Thoracic aorta (tissue), 2 donors: ENCODE results near the gene DHRS4L2. TPM values are rescaled to one million over a fixed set of nuclear protein-coding genes. Genes with fewer than 3 reads are reported as not detected.
"Not testable (repeated sequence)": the region's sequence is repeated elsewhere in the genome, so short reads cannot be mapped to it uniquely, and the experiment has no call there.

Experiments
- ATAC-seq: fragments of 150-250 bp; one replicate; pipeline ENCODE4 v1.8.0; 2017; ENCODE audit warnings: low read depth; ENCODE audit not compliant: insufficient number of reproducible peaks, low FRiP score
- DNase-seq: peaks from one replicate; pipeline ENCODE4 v3.0.0-alpha.2; 2020; ENCODE audit warnings: low spot score
- H3K27ac ChIP-seq, 2 donors: fragments of 200-600 bp; sonication (generic); 1 replicate in 1 of 2; 2 replicates in 1 of 2; pipeline ENCODE4 v1.5.1; 2016; ENCODE audit warnings: mild to moderate bottlenecking in 2 of 2, moderate library complexity in 2 of 2
- H3K27me3 ChIP-seq: fragments of 200-600 bp; sonication (generic); replicated peaks from 2 replicates; pipeline ENCODE4 v1.6.0; 2016; ENCODE audit warnings: mild to moderate bottlenecking; ENCODE audit not compliant: insufficient read depth
- H3K36me3 ChIP-seq: fragments of 200-600 bp; sonication (generic); one replicate; pipeline ENCODE4 v1.5.1; 2016
- H3K4me1 ChIP-seq, 2 donors: fragments of 200-600 bp; sonication (generic); 1 replicate in 1 of 2; 2 replicates in 1 of 2; pipeline versions ENCODE4 v1.5.1 to v1.6.0; 2016; ENCODE audit warnings: low read depth in 2 of 2, mild to moderate bottlenecking in 1 of 2; ENCODE audit not compliant: control insufficient read depth in 1 of 2
- H3K4me3 ChIP-seq: fragments of 200-600 bp; sonication (generic); 2 replicates; pipeline ENCODE4 v1.5.1; 2016; ENCODE audit warnings: mild to moderate bottlenecking
- H3K9me3 ChIP-seq: fragments of 200-600 bp; sonication (generic); 2 replicates; pipeline ENCODE4 v1.5.1; 2016
- total RNA-seq, 2 donors: library from RNA; depleted of rRNA; stranded (reverse); fragments of >200 nt; gene quantifications; one replicate each; pipeline versions ENCODE4 v1.1.0 to v1.2.3, GENCODE V29; 2016

Gene DHRS4L2
- total RNA-seq, 2 donors from 2014 or later, result 5.5 to 6.9 TPM

GRCh38 chr14:23960899-23961298 is 27.8 kb upstream of the DHRS4L2 start:
- not testable (repeated sequence) for H3K27ac ChIP-seq, H3K4me1 ChIP-seq, H3K36me3 ChIP-seq, H3K27me3 ChIP-seq, ATAC-seq, DNase-seq, H3K4me3 ChIP-seq, H3K9me3 ChIP-seq

DNA sequence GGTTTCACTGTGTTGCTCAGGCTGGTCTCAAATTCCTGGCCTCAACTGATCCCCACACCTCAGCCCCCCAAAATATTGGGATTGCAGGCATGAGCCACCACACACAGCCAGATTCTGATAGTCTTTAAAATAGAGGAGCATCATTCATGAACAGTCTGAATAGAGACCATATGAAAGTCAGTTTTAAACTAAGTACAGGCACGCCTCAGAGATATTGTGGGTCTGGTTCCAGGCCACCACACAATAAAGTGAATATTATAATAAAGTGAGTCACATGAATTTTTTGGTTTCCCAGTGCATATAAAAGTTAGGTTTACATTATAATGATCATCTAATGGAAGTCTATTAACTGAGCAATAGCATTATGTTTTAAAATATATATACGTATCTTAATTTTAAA is 27.0 kb upstream of the DHRS4L2 start:
- not testable (repeated sequence) for H3K4me3 ChIP-seq, H3K27ac ChIP-seq, ATAC-seq, DNase-seq, H3K27me3 ChIP-seq, H3K4me1 ChIP-seq, H3K9me3 ChIP-seq, H3K36me3 ChIP-seq

- peak overlapping the region; percentile 67 for H3K4me3 ChIP-seq
- H3K27ac ChIP-seq, result not testable (repeated sequence)
Observed at GRCh38 chr14:23969130-23969480, 19.6 kb upstream of the DHRS4L2 start.

GRCh38 chr14:23969481-23970282 is 19.0 kb upstream of the DHRS4L2 start:
- H3K27me3 ChIP-seq, H3K9me3 ChIP-seq, H3K36me3 ChIP-seq, DNase-seq, H3K27ac ChIP-seq, H3K4me1 ChIP-seq, ATAC-seq: not testable (repeated sequence)
- peak overlapping the region; percentile 67 for H3K4me3 ChIP-seq

More at GRCh38 chr14:23969130-23969480, 19.6 kb upstream of the DHRS4L2 start:
- not testable (repeated sequence) for H3K4me1 ChIP-seq, H3K36me3 ChIP-seq, DNase-seq, ATAC-seq, H3K27me3 ChIP-seq, H3K9me3 ChIP-seq

DNA sequence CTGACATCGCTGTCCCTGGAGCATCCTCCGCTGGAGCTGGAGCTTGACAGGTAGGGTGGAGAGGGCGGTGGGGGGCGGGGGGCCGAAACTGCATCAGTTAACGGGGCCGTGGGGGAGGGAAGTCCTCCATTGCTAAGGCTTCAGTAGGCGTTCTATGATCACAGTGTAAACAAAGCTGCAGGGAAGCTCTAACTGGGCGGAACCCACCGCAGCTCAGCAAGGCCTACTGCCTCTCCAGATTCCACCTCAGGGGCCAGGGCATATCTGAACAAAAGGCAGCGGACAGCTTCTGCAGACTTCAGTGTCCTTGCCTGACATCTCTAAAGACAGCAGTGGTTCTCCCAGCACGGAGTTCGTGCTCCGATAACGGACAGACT is 18.5 kb upstream of the DHRS4L2 start:
- not testable (repeated sequence) for H3K27me3 ChIP-seq, H3K4me3 ChIP-seq, H3K9me3 ChIP-seq, H3K36me3 ChIP-seq, H3K27ac ChIP-seq, H3K4me1 ChIP-seq, DNase-seq, ATAC-seq

DNA sequence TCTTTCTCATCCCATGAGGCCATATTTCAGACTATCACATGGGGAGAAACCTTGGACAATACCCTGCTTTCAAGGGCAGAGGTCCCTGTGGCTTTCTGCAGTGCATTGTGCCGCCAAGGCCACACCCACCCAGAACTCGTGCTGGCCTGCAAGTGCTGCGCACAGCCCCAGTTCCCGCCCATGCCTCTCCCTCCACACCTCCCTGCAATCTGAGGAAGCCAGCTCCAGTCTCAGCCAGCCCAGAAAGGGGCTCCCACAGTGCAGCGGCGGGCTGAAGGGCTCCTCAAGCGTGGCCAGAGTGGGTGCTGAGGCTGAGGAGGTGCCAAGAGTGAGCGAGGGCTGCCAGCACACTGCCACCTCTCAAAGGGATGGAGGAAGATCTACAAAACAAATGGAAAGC is 15.6 kb upstream of the DHRS4L2 start:
- not testable (repeated sequence) for H3K36me3 ChIP-seq

GRCh38 chr14:23974041-23974440 is 14.7 kb upstream of the DHRS4L2 start:
- not testable (repeated sequence) for H3K4me3 ChIP-seq, H3K27me3 ChIP-seq, H3K9me3 ChIP-seq, ATAC-seq, DNase-seq, H3K36me3 ChIP-seq, H3K4me1 ChIP-seq, H3K27ac ChIP-seq

More for the DNA sequence above, 15.6 kb upstream of the DHRS4L2 start:
- H3K9me3 ChIP-seq, DNase-seq, ATAC-seq, H3K4me3 ChIP-seq, H3K4me1 ChIP-seq, H3K27ac ChIP-seq, H3K27me3 ChIP-seq: not testable (repeated sequence)

GRCh38 chr14:23977208-23977607 is 11.5 kb upstream of the DHRS4L2 start:
- not testable (repeated sequence) for H3K27ac ChIP-seq, DNase-seq, H3K27me3 ChIP-seq, H3K4me1 ChIP-seq, ATAC-seq, H3K4me3 ChIP-seq, H3K36me3 ChIP-seq, H3K9me3 ChIP-seq

- H3K27ac ChIP-seq, H3K9me3 ChIP-seq, ATAC-seq, H3K4me1 ChIP-seq, H3K27me3 ChIP-seq, H3K4me3 ChIP-seq, DNase-seq, H3K36me3 ChIP-seq: not testable (repeated sequence)
Observed at GRCh38 chr14:23981951-23982813, 6.5 kb upstream of the DHRS4L2 start.
